Activated T-cell treated with anti-CD3 and anti-CD28 coated beads for 1 hour (primary cell): ENCODE results near the gene PFDN2.
A peak's percentile ranks its signal among the peaks of the same experiment; 100 is the strongest.

ENCODE experiments used
- DNase-seq: peaks from one replicate; pipeline ENCODE4 v3.0.0-alpha.2; 2020; ENCODE audit warnings: low read depth

Gene PFDN2

GRCh38 chr1:161099090-161099802 lies 18.6 kb downstream of the PFDN2 start:
- DNase-seq, result no peak

- DNase-seq, result peak; percentile 39
Observed at GRCh38 chr1:161098210-161099068, 19.4 kb downstream of the PFDN2 start, which contains the start of gene KLHDC9. KLHDC9 (plus strand) TSS chr1:161098361; CDS start chr1:161098536, 175 bp downstream.

GRCh38 chr1:161096530-161096929 lies 21.3 kb downstream of the PFDN2 start:
- DNase-seq, result no peak

GRCh38 chr1:161096015-161096414 lies 21.8 kb downstream of the PFDN2 start:
- DNase-seq, result no peak

GRCh38 chr1:161095230-161095629 lies 22.6 kb downstream of the PFDN2 start:
- DNase-seq, result no peak

GRCh38 chr1:161094481-161094880 lies 23.4 kb downstream of the PFDN2 start:
- DNase-seq, result no peak

GRCh38 chr1:161092621-161093028 lies 25.2 kb downstream of the PFDN2 start:
- DNase-seq, result no peak

- no peak for DNase-seq
Observed at GRCh38 chr1:161091796-161092507, 25.9 kb downstream of the PFDN2 start.

- DNase-seq, result no peak
Observed at GRCh38 chr1:161091093-161091492, 26.7 kb downstream of the PFDN2 start.

GRCh38 chr1:161090617-161091016 lies 27.2 kb downstream of the PFDN2 start:
- DNase-seq, result no peak

GRCh38 chr1:161089938-161090337 lies 27.9 kb downstream of the PFDN2 start:
- DNase-seq, result no peak

GRCh38 chr1:161089251-161089924 lies 28.4 kb downstream of the PFDN2 start, which contains the start of gene NECTIN4:
NECTIN4 (minus strand) TSS chr1:161089558; CDS start chr1:161089296, 262 bp downstream.
- no peak for DNase-seq

- DNase-seq, result no peak
Observed at GRCh38 chr1:161088587-161089110, 29.2 kb downstream of the PFDN2 start.

GRCh38 chr1:161086457-161086856 lies 31.4 kb downstream of the PFDN2 start:
- DNase-seq, result no peak

- DNase-seq, result no peak
Observed at GRCh38 chr1:161085165-161085564, 32.7 kb downstream of the PFDN2 start.

- no peak for DNase-seq
Observed at GRCh38 chr1:161084597-161084988, 33.2 kb downstream of the PFDN2 start.

- no peak for DNase-seq
Observed at GRCh38 chr1:161083748-161084596, 33.9 kb downstream of the PFDN2 start.

- DNase-seq, result no peak
Observed at GRCh38 chr1:161082996-161083747, 34.7 kb downstream of the PFDN2 start.

- DNase-seq, result no peak
Observed at GRCh38 chr1:161082483-161082882, 35.4 kb downstream of the PFDN2 start.

- DNase-seq, result no peak
Observed at GRCh38 chr1:161081519-161081918, 36.3 kb downstream of the PFDN2 start.
